KOPT-K1 (cell line): Measurements from ENCODE around the gene COMP.
"Not testable (repeated sequence)": the region's sequence is repeated elsewhere in the genome, so short reads cannot be mapped to it uniquely, and the experiment has no call there.

ENCODE experiments used
- H3K27ac ChIP-seq: fragments of 200-600 bp; sonication (generic); 2 replicates; pipeline ENCODE4 v1.5.1; 2016; ENCODE audit warnings: antibody characterized with exemption, mild to moderate bottlenecking, low read depth, low read length; ENCODE audit not compliant: poor library complexity, severe bottlenecking
- H3K36me3 ChIP-seq: fragments of 200-600 bp; sonication (generic); 2 replicates; pipeline ENCODE4 v1.5.1; 2017; ENCODE audit warnings: antibody characterized with exemption, mild to moderate bottlenecking, low read length, moderate library complexity; ENCODE audit not compliant: insufficient read depth
- H3K9me3 ChIP-seq: fragments of 200-600 bp; sonication (generic); 2 replicates; pipeline ENCODE4 v1.5.1; 2017; ENCODE audit warnings: antibody characterized with exemption, low read length, mild to moderate bottlenecking; ENCODE audit not compliant: insufficient read depth, poor library complexity, severe bottlenecking

Gene COMP

GRCh38 chr19:18814063-18814462 lies 23.0 kb upstream of the COMP start:
- no peak overlapping the region for H3K27ac ChIP-seq
- H3K36me3 ChIP-seq, result no peaks in the 10 kb centered on the region
- no peaks in the 10 kb centered on the region for H3K9me3 ChIP-seq

GRCh38 chr19:18811638-18812037 lies 20.5 kb upstream of the COMP start:
- H3K9me3 ChIP-seq, H3K27ac ChIP-seq, H3K36me3 ChIP-seq: not testable (repeated sequence)

GRCh38 chr19:18809149-18809868 lies 18.2 kb upstream of the COMP start:
- Histone ChIP-seq H3K36me3 (no peaks in the 10 kb centered on the region), H3K27ac (no peak overlapping the region), H3K9me3 (no peaks in the 10 kb centered on the region)

GRCh38 chr19:18807861-18808331 lies 16.8 kb upstream of the COMP start:
- no peaks in the 10 kb centered on the region for H3K9me3 ChIP-seq
- H3K27ac ChIP-seq, result no peak overlapping the region
- H3K36me3 ChIP-seq, result no peaks in the 10 kb centered on the region

GRCh38 chr19:18804643-18805042 lies 13.5 kb upstream of the COMP start:
- Histone ChIP-seq H3K27ac (no peak overlapping the region), H3K9me3 (no peaks in the 10 kb centered on the region), H3K36me3 (no peaks in the 10 kb centered on the region)

GRCh38 chr19:18804139-18804601 lies 13.1 kb upstream of the COMP start:
- Histone ChIP-seq H3K9me3 (no peaks in the 10 kb centered on the region), H3K36me3 (no peaks in the 10 kb centered on the region), H3K27ac (no peak overlapping the region)

- Histone ChIP-seq H3K9me3 (no peaks in the 10 kb centered on the region), H3K27ac (no peak overlapping the region), H3K36me3 (no peaks in the 10 kb centered on the region)
Measured at GRCh38 chr19:18803550-18804138, 12.5 kb upstream of the COMP start.

- H3K9me3 ChIP-seq, result no peaks in the 10 kb centered on the region
- H3K27ac ChIP-seq, result no peak overlapping the region
- H3K36me3 ChIP-seq, result no peaks in the 10 kb centered on the region
Measured at GRCh38 chr19:18802354-18802753, 11.2 kb upstream of the COMP start.

GRCh38 chr19:18800636-18801035 lies 9.5 kb upstream of the COMP start:
- H3K27ac ChIP-seq, result no peak overlapping the region

GRCh38 chr19:18800079-18800478 lies 9.0 kb upstream of the COMP start:
- no peak overlapping the region for H3K27ac ChIP-seq
- H3K36me3 ChIP-seq, result no peaks in the 10 kb centered on the region
- H3K9me3 ChIP-seq, result no peaks in the 10 kb centered on the region

More at GRCh38 chr19:18800636-18801035, 9.5 kb upstream of the COMP start:
- H3K9me3 ChIP-seq, result no peaks in the 10 kb centered on the region
- H3K36me3 ChIP-seq, result no peaks in the 10 kb centered on the region

- H3K36me3 ChIP-seq, result no peaks in the 10 kb centered on the region
- no peak overlapping the region for H3K27ac ChIP-seq
- H3K9me3 ChIP-seq, result no peaks in the 10 kb centered on the region
Measured at GRCh38 chr19:18799389-18799970, 8.4 kb upstream of the COMP start.

GRCh38 chr19:18798384-18799352 lies 7.6 kb upstream of the COMP start:
- Histone ChIP-seq H3K27ac (no peak overlapping the region), H3K36me3 (no peaks in the 10 kb centered on the region), H3K9me3 (no peaks in the 10 kb centered on the region)

- Histone ChIP-seq H3K9me3 (no peaks in the 10 kb centered on the region), H3K27ac (no peak overlapping the region), H3K36me3 (no peaks in the 10 kb centered on the region)
Measured at GRCh38 chr19:18796239-18796638, 5.1 kb upstream of the COMP start.

GRCh38 chr19:18795540-18795939 lies 4.4 kb upstream of the COMP start:
- Histone ChIP-seq H3K9me3 (peaks cover 3% of the 10 kb centered on the region), H3K36me3 (no peaks in the 10 kb centered on the region), H3K27ac (no peak overlapping the region)

GRCh38 chr19:18794692-18795091 lies 3.6 kb upstream of the COMP start:
- Histone ChIP-seq H3K36me3 (no peaks in the 10 kb centered on the region), H3K27ac (no peak overlapping the region), H3K9me3 (peaks cover 5% of the 10 kb centered on the region)
